Measurements from ENCODE around the gene C3orf18.

Gene C3orf18

DNA sequence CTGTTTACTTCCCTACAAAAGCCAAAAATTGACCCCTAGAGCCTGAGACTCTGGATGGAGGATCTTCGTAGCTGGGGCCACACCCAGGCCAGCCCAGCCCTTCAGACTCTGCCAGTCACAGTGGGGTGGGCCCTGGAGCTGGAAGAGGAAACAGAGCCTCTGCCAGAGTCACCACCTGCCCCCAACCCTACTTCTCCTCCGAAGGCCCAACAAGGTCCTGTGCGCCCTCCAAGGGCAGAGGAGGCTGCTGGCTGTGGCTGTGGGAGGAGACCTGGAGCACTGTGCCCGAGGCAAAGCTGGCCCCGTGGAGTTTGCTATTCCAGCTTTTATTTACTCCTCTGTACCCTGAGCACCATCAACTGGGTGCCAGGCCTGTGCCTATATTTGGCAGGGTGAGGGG is 25.0 kb upstream of the C3orf18 start:
- CTCF ChIA-PET, result interaction anchor here (1.1 to 10.3 kb wide), 4 partner anchors 9 to 21 kb away, joined by 4 to 138 read pairs (median 50); partner anchors contain the start of genes CISH, HEMK1 and MAPKAPK3
- no peak for TF ChIP-seq CTCF (IDR thresholded peaks at IDR 0.05; ENCODE audit: insufficient read depth, low read length, missing control alignments)

DNA sequence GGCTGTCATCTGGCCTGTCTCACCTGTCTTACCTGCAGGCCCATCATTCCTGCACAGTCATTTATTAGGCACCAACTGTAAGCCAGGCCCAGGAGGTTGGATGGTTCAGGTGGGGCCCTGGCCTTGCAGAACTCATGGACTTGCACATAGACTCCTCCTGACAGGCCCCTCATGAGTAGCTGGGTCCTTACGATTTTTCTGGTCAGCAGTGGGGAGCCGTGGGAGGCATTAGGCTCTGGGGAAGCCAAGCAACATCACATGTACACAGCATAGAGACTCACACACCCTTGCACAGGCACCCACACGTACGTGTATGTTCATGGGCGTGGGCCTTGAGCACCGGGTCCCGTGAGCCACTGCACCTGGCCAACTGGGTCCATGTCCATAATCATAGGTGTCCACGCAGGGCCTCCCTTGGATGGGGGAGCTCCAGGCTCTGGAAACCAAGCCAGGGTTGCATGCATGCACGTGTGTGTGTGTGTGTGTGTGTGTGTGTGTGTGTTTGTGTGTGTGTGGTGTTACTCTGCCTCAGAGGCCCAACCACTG is 23.7 kb upstream of the C3orf18 start:
- ChIA-PET POLR2A (interaction anchor here (1.1 kb wide), 1 partner anchor 22 kb away, joined by 4 read pairs; the partner anchor contains the start of gene HEMK1), CTCF (interaction anchor here (1.0 to 10.3 kb wide), 6 partner anchors 8 to 40 kb away, joined by 3 to 138 read pairs (median 5); partner anchors contain the start of genes CISH, HEMK1 and MAPKAPK3)
- TF ChIP-seq CTCF (IDR thresholded peaks at IDR 0.05; ENCODE audit: insufficient read depth, low read length, missing control alignments), result no peak
- no peak overlapping the region for H3K4me3 ChIP-seq (ENCODE audit: low read depth, low read length)
- DNase-seq (ENCODE audit: low read depth, low spot score), result no peak

More for the DNA sequence above, 25.0 kb upstream of the C3orf18 start:
- POLR2A ChIA-PET, result interaction anchor here (1.0 to 1.3 kb wide), 2 partner anchors 19 to 24 kb away, joined by 4 to 6 read pairs; partner anchors contain the start of genes CISH and HEMK1
- no peak for DNase-seq (ENCODE audit: low read depth, low spot score)
- no peak overlapping the region for H3K4me3 ChIP-seq (ENCODE audit: low read depth, low read length)

DNA sequence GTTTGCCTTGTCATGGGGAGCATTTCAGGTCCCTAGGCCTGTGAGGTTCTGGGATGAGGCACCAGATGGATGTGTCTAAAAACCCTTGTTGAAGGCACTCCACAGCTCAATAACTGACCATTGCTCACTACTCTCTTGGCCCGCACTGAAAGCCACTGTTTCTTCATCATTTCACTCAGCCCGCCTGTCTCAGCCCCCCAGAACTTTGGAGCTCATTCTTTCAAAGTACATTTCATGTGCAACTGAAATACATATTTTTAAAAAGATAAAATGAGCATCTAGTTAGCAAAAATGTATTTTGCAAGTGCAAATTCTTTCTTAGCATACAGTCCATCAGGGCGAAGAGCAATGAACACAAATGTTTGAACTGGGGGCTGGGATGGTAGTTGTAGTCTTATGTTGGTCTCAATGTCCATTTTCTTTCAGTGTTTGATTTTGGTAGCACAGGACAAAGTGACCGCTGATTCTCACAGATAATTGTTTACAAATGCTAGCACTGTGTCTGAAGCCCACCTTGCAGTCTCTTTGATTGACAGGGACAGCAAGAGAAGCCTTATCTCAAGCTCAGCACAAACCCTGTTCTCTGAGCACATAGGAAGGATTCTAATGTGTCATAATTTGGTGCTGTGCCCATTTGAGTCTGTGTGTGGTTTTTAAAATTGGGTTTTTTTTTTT is 21.3 kb upstream of the C3orf18 start:
- no peak overlapping the region for H3K4me3 ChIP-seq (ENCODE audit: low read depth, low read length)
- POLR2A ChIA-PET, result interaction anchor here (0.7 to 2.1 kb wide), 3 partner anchors 9 to 20 kb away, joined by 3 to 9 read pairs (median 4); partner anchors contain the start of gene HEMK1
- DNase-seq (ENCODE audit: low read depth, low spot score), result no peak
- CTCF ChIA-PET, result interaction anchor here (0.6 to 10.3 kb wide), 5 partner anchors 9 to 30 kb away, joined by 3 to 138 read pairs (median 4); partner anchors contain the start of genes CISH, HEMK1 and MAPKAPK3
- no peak for TF ChIP-seq CTCF (IDR thresholded peaks at IDR 0.05; ENCODE audit: insufficient read depth, low read length, missing control alignments)

GRCh38 chr3:50587806-50588758 is 20.5 kb upstream of the C3orf18 start:
- POLR2A ChIA-PET, result interaction anchor here (2.0 to 2.1 kb wide), 2 partner anchors 13 to 19 kb away, joined by 4 to 9 read pairs; partner anchors contain the start of gene HEMK1
- DNase-seq (ENCODE audit: low read depth, low spot score), result no peak

DNA sequence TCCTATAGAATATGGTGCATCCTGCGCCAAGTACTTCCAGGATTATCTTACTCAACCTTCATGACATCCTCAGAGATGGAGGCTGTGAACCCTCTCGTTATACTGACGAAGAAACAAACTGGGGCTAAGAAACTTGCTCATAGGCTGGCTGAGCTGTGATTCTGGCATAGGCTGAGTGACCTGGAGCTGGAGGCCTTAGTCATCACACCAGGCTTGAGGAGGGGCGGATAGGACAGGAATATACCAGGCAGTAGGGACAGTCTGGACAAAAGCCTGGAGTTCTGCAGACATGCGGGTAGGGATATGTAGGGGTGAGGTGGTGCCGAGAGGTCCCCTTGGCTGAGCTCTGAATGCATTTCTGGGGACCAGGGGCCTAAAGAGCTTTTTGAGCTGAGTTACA is 19.8 kb upstream of the C3orf18 start:
- ChIA-PET CTCF (interaction anchor here (1.0 to 10.3 kb wide), 3 partner anchors 13 to 27 kb away, joined by 3 to 138 read pairs (median 94); partner anchors contain the start of genes CISH, HEMK1 and MAPKAPK3), POLR2A (interaction anchor here (2.0 to 2.1 kb wide), 2 partner anchors 14 to 18 kb away, joined by 4 to 9 read pairs; partner anchors contain the start of gene HEMK1)
- no peak for DNase-seq (ENCODE audit: low read depth, low spot score)
- TF ChIP-seq CTCF (IDR thresholded peaks at IDR 0.05; ENCODE audit: insufficient read depth, low read length, missing control alignments), result no peak
- no peak overlapping the region for H3K4me3 ChIP-seq (ENCODE audit: low read depth, low read length)

More at GRCh38 chr3:50587806-50588758, 20.5 kb upstream of the C3orf18 start:
- TF ChIP-seq CTCF (IDR thresholded peaks at IDR 0.05; ENCODE audit: insufficient read depth, low read length, missing control alignments), result no peak
- no peak overlapping the region for H3K4me3 ChIP-seq (ENCODE audit: low read depth, low read length)
- CTCF ChIA-PET, result interaction anchor here (1.0 to 10.3 kb wide), 3 partner anchors 14 to 26 kb away, joined by 3 to 138 read pairs (median 94); partner anchors contain the start of genes CISH, HEMK1 and MAPKAPK3
